GM12872 (cell line): ENCODE measurements around the gene ACTR10.

Source experiments
- CTCF ChIP-seq: IDR thresholded peaks from 3 replicates; pipeline ENCODE4 v1.5.1; 2011; ENCODE audit warnings: low read depth, mild to moderate bottlenecking, low read length, moderate library complexity; ENCODE audit not compliant: insufficient read depth

ACTR10 gene

DNA sequence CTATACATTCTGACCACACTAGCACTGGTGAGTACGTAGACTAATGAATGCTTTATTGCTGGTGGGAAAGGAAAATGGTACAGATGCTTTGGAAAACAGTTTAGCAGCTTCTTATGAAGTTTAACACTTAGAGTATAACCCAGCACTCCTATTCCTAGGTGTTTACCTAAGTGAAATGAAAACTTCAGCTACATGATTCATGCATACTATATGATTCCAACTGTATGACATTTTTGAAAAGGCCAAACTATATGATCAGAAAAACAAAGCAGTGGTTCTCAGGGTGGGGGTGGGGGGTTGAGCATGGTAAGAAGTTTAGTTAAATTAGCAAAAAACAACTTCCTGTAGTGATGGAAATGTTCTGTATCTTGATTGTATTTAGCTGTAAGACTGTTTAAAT lies 76.3 kb downstream of the ACTR10 start:
- TF ChIP-seq CTCF, result no peak

DNA sequence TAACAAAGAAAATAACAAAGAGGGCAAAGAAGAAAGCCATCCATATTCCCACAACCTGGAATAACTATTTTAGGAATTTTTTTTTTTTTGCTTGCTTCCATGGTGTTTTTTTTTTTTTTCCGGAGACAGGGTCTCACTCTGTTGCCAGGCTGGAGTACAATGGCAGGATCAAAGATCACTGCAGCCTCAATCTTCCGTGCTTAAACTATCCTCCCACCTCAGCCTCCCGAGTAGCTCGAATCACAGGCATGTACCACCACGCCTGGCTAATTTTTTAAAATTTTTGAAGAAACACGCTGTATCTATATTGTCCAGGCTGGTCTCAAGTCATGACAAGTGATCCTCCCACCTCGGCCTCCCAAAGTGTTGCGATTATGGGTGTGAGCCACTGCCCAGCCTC lies 78.2 kb downstream of the ACTR10 start:
- no peak for TF ChIP-seq CTCF

DNA sequence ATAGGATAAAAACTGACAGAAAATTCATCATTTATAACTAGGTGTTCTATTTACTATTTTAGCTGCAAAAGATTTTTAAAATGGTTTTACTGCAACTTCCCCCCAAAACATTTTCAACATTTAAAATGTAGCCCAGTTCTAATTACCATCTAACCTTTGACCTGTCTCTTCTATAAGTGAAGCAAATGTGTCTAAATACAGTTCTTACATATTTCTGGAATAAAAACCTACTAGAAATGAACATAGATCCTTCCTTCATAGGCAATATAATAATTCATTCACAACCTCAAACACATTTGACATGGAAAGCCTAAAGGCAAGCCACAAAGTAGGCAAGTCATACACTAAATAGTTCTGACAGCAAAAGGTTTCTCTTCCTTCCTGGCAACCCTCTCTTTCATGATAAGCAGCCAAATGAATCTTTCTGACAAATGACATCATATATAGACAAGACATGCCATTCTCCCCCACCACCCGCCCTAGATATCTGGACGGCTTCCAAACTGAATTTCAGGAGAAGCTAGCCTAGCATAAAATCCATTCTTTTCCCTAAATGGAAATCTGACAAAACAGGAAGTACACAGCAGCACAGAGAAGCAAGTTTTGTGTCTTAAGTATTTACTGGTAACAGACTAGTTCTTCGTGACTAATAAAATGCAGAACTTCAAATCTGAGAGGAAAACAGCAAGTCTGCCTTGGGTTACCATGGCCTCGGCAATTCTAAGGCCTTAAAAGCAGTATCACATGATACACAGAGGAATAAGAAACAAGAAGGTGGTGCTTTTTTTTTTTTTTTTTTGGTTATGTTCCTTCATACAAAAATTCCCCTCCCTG lies 81.2 kb downstream of the ACTR10 start:
- TF ChIP-seq CTCF, result no peak

DNA sequence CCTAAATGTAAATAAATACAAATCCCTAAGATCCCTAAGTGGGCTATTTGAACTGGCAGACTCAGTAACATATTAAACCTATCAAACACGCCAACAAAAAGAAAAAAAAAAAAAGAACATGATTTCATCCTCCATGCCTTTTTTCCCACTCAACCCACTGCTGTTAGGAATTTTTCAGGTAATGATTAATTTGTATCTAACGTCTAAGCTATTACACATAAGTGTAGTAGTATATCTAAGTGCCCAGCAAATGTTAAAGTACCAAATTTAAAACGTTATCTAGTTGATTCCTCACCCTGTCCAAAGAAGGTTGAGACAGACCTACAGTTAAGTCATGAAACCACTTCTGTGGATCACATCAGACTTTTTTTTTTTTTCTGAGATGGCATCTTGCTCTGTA lies 82.0 kb downstream of the ACTR10 start:
- TF ChIP-seq CTCF, result no peak

- TF ChIP-seq CTCF, result no peak
Measured at GRCh38 chr14:58282925-58283593, 83.1 kb downstream of the ACTR10 start.

GRCh38 chr14:58283730-58284129 lies 83.8 kb downstream of the ACTR10 start:
- TF ChIP-seq CTCF, result no peak

GRCh38 chr14:58285132-58285531 lies 85.2 kb downstream of the ACTR10 start:
- TF ChIP-seq CTCF, result no peak
